DMS53 treated with DMSO at 0.1 percent for 48 hours (cell line): Measurements from ENCODE around the gene PTPRQ.
"Not testable (repeated sequence)": the region's sequence is repeated elsewhere in the genome, so short reads cannot be mapped to it uniquely, and the experiment has no call there.

ENCODE experiments used
- DNase-seq: peaks from one replicate; lab custom pipeline; 2025; ENCODE audit not compliant: unreplicated experiment; lab: John Stamatoyannopoulos, UW

The PTPRQ gene

DNA sequence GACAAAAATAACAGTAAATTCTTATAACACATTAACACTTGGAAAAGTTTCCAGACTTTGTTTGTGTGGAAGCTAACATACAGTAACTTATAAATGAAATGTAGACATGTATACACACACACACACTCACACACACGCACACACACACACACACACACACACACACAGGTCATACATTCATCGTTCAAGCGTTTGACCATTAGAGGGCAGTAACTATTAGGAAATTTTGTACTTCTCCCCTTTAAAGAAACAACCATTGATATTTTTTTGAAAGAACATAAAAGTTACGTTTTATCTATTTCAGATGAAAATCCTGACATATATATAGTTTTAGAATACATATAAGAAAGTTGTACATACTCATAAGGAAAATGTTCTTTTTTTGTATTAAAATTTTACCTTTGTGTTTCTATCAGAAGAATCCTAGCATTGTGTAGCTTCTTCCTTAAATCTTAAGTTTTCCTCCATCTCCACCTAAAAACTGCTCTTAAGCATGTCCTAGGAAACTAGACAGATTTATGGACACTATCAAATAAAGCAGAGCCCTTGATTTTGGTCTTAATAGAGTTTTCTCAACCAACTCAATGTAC lies 29.0 kb downstream of the PTPRQ start:
- peak; percentile 73 for DNase-seq

DNA sequence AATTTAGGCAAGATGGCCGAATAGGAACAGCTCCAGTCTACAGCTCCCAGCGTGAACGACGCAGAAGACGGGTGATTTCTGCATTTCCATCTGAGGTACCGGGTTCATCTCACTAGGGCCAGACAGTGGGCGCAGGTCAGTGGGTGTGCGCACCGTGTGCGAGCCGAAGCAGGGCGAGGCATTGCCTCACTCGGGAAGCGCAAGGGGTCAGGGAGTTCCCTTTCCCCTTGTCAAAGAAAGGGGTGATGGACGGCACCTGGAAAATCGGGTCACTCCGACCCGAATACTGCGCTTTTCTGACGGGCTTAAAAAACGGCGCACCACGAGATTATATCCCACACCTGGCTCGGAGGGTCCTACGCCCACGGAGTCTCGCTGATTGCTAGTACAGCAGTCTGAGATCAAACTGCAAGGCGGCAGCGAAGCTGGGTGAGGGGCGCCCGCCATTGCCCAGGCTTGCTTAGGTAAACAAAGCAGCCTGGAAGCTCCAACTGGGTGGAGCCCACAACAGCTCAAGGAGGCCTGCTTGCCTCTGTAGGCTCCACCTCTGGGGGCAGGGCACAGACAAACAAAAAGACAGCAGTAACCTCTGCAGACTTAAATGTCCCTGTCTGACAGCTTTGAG lies 33.6 kb downstream of the PTPRQ start:
- not testable (repeated sequence) for DNase-seq

DNA sequence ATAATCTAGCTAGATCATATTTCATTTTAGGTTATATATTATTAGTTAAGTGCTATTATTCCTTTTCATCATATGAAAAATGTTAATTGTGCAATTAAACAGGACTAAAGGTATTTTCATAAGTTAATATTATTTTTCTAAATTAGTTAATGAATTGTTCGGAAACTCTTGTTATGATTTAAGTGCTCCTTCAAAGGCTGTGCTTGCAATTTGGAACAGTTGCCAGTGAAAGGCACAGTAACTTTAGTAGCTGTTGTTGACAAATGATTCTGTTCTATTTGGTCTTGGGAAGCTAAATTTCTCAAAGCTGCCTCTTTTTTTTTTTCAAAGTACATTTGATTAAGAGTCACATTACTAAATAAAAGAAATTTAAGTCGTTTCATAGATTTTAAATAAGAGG lies 40.7 kb downstream of the PTPRQ start:
- DNase-seq = no peak

DNA sequence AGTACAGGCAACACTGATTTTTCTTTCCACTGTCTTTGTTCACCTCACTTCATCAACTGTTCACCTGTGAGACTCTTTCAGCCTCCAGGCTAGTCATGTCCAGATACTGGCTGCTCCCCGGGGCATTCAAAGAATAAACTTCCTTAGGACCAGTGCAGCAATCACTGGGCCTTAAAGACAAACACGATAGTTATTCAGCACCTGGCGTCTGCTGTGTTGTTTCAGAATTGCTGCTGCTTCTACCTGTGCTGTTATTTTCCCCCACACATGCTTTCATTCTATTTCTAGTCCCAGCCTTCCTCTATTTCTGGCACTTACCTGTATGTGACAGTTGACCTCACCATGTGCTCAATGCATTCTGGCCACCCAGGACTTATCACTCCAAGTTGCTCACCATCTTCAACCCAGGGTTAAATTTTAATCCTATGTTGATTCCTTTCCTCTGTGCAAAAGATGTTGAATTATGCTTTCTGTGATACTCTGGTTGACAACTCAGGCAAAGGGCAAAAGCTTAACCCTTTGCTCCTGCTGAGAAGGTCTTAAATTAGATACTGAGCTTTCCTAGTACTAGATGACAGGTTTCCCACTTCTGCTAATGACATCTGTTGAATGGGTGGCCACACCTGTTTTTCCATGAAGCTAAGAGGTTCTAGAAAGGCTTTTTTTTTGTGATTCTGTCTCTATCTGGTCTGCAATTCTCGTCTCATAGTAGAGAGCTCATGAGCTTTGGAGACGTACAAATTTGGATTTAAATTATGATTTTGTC lies 41.4 kb downstream of the PTPRQ start:
- DNase-seq = peak; percentile 20

DNA sequence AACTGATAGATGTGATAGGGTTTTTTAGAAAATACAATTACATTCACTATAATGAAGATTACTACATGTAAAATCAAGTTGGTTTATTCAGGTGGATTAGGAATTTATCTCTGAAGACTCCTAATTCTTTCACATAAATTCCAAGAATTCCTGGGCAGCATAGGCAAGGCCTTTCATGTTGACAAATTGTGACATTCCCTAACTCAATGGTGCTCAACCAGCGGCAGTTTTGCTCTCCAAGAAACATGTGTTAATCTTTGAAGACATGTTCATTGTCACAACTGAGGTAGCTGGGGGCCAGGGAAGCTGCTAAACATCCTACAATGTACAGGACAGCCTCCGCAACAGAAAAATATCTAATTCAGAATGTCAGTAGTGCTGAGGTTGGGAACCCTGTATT lies 46.3 kb downstream of the PTPRQ start:
- DNase-seq = no peak

DNA sequence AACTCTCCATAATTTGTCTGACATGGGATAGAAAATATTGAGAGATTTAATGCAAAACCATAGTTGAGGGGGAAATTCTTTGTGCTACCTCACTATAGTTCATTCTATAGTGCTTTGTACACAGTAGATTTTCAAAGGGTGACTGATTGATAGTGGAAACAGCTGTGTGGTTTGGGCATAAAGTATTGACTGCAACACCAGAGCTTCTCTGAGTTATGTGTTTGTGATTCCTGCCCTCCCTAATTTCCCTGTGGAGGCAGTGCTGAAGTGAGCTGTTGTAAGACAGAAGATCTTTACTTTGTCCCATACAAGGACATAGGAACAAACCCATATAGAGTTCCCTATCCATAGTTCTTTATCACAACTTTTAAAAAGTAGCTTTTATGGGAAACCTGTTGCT lies 47.1 kb downstream of the PTPRQ start:
- DNase-seq = no peak

DNA sequence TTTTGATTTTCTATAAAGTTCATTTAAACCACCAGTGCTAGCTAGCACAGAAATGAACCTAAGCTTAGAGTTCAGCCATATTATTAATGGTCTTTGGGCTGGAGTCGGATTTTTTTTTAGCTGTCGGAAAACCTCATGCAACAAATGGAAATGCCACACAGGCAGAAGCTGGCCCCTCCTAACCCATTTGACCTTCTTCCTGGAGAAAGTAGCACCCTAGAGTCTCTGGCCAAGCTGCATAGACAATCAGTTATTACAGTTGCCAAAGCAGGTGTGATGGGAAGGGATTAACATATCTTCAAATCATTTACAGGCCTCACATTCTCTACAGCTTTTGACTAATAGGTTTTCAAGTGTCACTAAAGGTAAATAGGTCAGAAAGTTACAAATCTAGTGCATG lies 49.4 kb downstream of the PTPRQ start:
- peak; percentile 36 for DNase-seq

DNA sequence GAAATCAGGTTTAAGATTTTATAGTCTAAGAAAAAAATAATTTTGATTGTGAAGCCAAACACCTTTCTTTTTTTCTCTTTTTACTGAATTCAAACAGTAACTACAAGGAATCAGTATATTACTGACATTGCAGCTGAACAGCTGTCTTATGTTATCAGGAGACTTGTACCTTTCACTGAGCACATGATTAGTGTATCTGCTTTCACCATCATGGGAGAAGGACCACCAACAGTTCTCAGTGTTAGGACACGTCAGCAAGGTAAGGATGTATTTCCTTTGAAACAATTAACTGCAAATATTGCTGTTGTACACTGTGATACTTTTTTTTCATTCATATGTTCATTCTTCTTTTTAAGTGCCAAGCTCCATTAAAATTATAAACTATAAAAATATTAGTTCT lies 50.8 kb downstream of the PTPRQ start:
- no peak for DNase-seq

DNA sequence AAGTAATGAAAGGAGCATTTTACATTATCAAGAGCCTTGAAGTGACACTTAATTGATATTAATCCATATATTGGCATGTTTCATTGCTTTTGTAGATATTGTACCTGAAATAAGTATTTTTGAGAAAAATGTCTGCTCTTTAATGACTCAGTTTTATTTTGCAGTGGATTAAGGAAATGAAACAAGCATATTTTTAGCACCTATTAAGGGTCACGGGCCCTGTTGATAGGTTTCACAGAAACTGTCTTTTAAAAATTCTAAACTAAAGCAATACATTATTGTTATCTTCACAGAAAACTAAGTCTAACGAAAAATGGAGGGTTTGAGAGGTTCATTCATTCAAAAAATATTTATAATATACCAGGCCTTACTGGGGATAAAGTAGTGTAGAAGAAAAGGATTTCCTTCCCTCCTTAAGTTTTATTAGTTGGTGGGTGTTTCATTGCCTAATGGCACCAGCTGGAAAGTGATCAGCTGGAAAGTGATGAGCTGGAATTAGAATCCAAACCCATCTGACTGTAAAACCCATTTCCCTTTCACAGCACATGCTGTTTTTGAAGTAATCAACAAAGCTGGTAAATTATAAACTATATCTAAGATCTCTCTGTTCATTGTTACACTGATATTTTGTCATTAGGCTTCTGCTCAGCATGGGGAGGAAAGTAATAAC lies 54.2 kb downstream of the PTPRQ start:
- DNase-seq = no peak

DNA sequence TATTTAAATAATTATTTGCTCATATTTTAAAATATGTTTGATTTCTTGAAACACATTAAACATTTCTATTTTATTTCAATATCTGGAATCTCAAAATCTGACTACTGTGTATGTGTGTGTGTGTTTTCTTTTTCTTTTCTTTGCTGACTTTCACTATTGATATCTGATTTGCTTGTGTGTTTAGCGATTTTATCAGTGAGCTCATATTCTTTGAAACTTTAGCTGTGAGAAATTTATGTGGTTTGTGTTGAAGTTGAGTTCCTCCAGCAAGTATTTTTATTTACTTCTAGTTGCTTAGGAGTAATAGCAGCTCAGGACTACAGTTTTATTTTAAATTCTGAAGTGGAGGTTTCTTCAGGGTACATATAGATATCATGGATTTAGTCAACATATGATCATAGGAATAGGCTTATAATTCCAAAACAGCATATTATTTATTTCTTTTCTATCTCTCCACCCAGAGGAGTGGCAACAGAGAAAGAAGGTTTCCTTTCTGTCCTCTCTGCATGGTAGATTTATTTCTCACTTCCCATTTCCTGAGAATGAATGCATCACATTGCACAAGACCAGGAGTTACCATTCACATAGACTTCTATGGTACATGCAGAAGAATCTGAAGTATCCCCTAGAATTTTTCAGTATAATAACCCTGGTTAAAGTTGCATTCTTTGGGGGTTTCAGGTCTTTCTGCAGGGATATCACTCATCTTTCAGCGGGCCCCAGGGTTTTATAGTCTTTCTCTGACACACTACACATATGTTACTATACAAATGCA lies 60.5 kb downstream of the PTPRQ start:
- DNase-seq = no peak

DNA sequence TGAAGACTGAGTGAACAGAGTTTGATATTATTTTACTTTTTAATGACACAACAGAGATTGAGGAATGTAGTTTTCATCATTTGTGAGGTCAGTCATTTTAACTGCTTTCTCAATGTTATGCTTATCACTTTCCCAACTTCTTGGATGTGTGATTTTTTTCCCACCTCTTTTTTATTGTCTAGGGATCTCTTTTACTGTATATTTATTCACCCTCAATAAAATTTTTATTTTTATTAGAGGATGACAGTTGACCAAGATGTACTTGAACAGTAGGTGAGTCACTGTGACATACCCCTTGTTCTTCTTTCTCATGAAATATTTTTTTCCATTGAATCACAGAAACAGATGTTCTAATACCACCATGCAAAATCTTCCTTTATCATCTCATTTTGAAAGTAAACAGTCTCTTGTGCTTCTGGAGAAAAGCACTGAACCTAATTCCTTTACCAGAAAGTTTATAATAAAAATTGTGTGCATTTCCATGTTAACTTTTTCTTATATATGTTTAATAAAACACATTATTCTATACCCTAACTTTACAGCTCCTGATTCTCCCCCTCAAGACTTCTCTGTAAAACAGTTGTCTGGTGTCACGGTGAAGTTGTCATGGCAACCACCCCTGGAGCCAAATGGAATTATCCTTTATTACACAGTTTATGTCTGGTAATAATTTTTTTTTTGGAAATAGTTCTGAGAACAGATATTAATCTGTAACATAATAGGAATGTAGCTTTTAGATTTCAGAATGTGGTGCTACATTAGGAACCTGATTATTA lies 65.9 kb downstream of the PTPRQ start:
- no peak for DNase-seq

DNA sequence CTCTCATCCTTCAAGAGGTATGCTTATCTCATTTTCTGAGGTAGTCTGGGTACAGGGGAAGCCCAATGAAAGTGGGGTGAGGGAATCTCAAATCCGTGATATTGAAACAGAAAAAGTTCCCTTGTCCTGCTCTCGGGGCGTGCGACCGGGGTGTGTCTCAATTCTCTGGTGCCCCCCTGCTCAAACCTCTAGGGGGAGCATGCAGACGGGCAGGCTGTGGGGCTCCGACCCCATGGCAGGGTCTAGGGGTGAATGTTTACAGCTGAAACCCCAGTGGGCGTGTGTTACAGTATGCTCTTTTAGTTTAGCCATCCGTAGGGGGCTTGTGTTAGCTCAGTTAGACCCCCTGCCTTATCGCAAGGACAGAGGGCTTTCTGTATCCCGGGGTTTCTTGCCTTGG lies 68.7 kb downstream of the PTPRQ start:
- no peak for DNase-seq

DNA sequence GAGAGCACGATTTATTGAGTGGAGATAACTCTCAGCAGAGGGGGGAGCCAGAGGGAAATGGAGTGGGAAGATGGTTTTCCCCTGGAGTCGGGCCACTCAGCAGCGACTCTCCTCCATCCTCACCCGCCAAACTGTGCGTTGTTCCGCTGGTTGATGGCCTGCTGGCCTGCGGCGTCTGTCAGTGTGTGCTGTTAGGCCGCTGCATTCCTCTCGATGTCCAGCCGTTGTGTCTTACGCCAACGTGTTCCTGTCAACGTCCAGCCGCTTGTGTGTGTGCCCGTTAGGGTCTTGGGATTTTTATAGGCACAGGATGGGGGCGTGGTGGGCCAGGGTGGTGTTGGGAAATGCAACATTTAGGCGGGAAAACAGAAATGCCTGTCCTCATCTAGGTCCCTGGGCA lies 69.2 kb downstream of the PTPRQ start:
- DNase-seq = no peak

DNA sequence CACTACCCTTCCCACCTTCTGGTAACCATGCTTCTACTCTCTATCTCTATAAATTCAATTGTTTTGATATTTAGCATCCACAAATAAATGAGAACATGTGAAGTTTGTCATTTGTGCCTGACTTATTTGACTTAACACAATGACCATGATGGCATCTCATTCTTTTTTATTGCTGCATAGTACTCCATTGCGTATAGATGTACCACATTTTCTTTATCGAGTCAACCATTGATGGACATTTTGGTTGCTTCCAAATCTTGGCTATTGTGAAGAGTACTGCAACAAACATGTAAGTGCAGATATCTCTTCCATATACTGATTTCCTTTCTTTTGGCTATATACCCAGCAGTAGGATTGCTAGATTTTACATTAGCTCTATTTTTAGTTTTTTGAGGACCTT lies 73.6 kb downstream of the PTPRQ start:
- no peak for DNase-seq

DNA sequence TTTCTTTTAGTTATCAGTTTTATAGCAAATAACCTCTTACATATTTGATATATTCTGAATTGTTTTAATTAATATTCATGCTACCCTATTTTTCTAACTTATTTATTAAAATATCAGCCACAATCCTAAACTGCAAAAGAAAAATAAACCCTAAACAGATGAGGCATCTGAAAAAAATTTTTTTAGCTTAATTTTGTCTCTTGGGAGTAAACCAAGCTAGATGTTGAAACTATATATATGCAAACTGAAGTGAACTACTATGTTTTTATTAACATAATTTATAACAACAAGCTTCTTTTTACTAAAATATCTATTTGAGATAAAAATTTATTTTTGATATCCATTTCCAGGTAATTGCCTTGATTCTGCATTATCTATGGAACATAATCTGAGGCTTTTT lies 87.6 kb downstream of the PTPRQ start:
- DNase-seq = no peak

DNA sequence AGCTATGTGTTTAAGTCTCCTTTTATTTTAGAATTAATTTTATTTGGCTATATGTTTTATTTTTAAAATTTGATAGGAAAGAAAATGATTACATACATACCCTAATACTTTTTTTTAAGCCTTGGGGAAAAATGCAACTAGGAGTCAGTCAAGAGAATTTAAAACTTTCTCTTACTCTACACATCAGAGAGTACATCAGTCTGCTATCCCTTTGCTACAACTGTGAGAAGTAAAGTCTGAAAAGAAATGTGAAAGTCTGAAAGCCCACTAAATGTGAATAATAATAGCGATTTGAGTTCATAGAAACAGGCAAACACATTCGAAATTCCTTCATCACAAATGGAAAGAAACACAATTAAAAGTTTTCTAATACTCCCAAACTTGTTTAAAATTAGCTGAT lies 95.0 kb downstream of the PTPRQ start:
- DNase-seq = no peak

DNA sequence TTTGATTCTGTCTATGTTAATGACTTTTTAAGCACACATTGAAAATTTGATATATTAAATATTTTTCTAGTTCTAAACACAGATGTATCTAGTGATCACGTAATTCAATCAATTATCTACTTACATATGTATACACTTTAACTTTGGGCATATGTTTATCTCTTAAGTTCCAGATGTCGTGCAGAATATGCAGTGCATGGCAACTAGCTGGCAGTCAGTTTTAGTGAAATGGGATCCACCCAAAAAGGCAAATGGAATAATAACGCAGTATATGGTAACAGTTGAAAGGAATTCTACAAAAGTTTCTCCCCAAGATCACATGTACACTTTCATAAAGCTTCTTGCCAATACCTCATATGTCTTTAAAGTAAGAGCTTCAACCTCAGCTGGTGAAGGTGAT lies 105.3 kb downstream of the PTPRQ start:
- no peak for DNase-seq

DNA sequence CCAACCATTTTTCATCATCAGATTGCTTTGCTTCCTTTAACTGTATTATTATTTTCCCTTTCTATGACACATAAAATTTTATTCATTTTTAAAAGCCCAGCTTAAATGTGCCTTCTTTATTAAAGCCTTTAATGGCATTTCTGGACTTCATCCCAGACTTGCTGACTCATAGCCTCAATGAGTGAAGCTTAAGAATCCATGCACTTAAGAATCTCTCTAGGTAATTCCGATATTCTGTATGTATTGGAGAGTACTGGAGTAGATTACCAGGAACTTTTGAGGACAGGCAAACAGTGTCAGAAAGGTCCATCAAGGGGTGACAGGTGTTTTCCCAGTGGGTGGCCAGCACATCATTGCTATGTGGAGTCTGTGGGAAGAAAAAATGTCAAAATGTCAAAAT lies 107.9 kb downstream of the PTPRQ start:
- DNase-seq = no peak

DNA sequence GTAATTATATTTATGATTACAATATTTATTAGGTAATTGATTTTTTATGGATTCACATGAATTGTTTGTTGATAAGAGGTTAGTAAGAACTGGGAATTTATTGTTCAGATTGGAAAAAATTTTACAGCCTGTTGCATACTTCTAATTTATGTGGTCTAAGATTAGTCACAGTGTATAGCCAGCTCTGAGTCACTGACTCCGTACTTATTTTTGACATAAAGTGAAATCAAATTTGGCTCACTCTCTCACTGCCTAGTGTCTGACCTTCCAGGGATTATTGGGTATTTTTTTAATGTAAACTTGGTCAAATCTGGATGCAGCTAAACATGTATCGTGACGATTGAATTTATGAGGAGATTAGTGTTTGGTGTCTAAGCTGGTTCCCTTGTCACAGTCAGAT lies 109.3 kb downstream of the PTPRQ start:
- no peak for DNase-seq

DNA sequence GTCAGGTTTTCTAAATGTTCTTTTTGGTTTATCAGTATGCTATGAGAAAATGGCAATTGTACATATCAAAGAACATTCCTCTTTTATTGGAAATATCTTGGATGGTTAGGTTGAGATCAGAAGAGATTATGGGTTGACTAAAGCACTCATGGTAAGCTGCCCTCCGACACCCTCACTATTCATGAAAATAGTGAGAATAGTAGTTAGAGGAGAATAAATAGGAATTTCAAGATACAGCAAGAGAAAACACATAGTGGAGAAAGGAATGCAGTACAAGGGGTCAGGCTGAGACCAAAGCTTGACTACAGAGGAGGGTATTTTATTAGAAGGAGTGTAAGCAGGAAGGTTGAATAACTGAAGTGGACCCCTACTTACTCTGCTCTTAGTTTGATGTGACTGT lies 112.5 kb downstream of the PTPRQ start:
- no peak for DNase-seq

DNA sequence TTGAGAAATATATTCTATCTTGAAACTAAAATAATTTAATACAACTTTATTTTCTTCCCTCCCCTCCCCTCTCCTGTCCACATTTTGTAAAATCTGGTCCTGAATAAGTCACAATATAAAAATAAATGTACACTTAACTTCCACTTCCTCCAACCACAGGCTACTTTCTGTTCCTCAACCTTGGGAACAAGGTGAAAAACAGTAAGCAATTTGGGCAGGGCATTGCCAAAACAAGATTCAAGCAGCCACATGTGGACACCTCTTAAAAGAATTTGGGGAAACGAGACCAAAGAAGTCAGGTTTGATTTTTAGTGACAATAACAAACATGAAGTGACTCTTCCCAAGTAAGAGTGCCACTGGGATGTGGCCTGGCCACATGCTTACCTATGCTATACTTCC lies 115.7 kb downstream of the PTPRQ start:
- no peak for DNase-seq
